Measurements from ENCODE around the gene EIF6.
"Not testable (repeated sequence)": the region's sequence is repeated elsewhere in the genome, so short reads cannot be mapped to it uniquely, and the experiment has no call there.

EIF6 gene

GRCh38 chr20:35263532-35264341 is 20.8 kb downstream of the EIF6 start (continued):
- no peak for TF ChIP-seq ZNF266 (tag by site-specific recombination; IDR thresholded peaks at IDR 0.05; ENCODE audit: low read depth)
- TF ChIP-seq ZNF48 (tag by site-specific recombination; IDR thresholded peaks at IDR 0.05), result no peak
- peak; percentile 6; the same call in 1 of the 2 replicates for TF ChIP-seq ZBTB17 (tag by site-specific recombination; IDR thresholded peaks at IDR 0.05)

GRCh38 chr20:35262731-35263531 is 21.6 kb downstream of the EIF6 start:
- not testable (repeated sequence) for H3K36me3 ChIP-seq (ENCODE audit: control insufficient read depth in 2 of 2, insufficient read depth in 1 of 2, low read length in 2 of 2); H3K4me1 ChIP-seq (ENCODE audit: control insufficient read depth, insufficient read depth, low read length); H3K9me3 ChIP-seq (ENCODE audit: control insufficient read depth, insufficient read depth, low read depth, low read length); H3K4me3 ChIP-seq (ENCODE audit: low read depth, low read length); H3K27ac ChIP-seq (ENCODE audit: extremely low read depth, low read depth, low read length)
- CTCF ChIA-PET, result interaction anchor here (0.6 to 11.4 kb wide), 6 partner anchors 9 to 177 kb away, joined by 3 to 150 read pairs (median 3); partner anchors contain the start of gene EDEM2
- TF ChIP-seq SP7 (tag by site-specific recombination; IDR thresholded peaks at IDR 0.05), result peak; percentile 62
- peak; percentile 70 for TF ChIP-seq INSM2 (tag by site-specific recombination; IDR thresholded peaks at IDR 0.05)
- peak; percentile 71; the same call in 1 of the 2 replicates for TF ChIP-seq KLF17 (tag by site-specific recombination; IDR thresholded peaks at IDR 0.05)
- peak; percentile 92 for TF ChIP-seq GLIS1 (tag by site-specific recombination; IDR thresholded peaks at IDR 0.05)
- peak; percentile 77; the same call in 1 of the 2 replicates for TF ChIP-seq ZNF600 (tag by site-specific recombination; IDR thresholded peaks at IDR 0.05)
- TF ChIP-seq ZBTB17 (tag by site-specific recombination; IDR thresholded peaks at IDR 0.05), result peak; percentile 75
- TF ChIP-seq PRDM10 (tag by site-specific recombination; IDR thresholded peaks at IDR 0.05), result peak; percentile 59
- TF ChIP-seq ZNF398 (tag by site-specific recombination; IDR thresholded peaks at IDR 0.05), result peak; percentile 91
- 0 out of 2 replicates have a peak, but pooled peaks have one; percentile 31 for TF ChIP-seq ZNF24 (tag by site-specific recombination; IDR thresholded peaks at IDR 0.05)
- TF ChIP-seq PRDM1 (tag by site-specific recombination; IDR thresholded peaks at IDR 0.05), result peak; percentile 42; the same call in 1 of the 2 replicates
- peak; percentile 52 for TF ChIP-seq PATZ1 (tag by site-specific recombination; IDR thresholded peaks at IDR 0.05)
- peak; percentile 19 for TF ChIP-seq EGR2 (tag by site-specific recombination; IDR thresholded peaks at IDR 0.05; ENCODE audit: low read depth)
- peak; percentile 60 for TF ChIP-seq ZFHX2 (tag by site-specific recombination; conservative IDR thresholded peaks at IDR 0.05)
- TF ChIP-seq KLF1 (tag by site-specific recombination; IDR thresholded peaks at IDR 0.05), result 0 out of 2 replicates have a peak, but pooled peaks have one; percentile 16
- TF ChIP-seq GLIS2 (tag by site-specific recombination; IDR thresholded peaks at IDR 0.05), result peak; percentile 37; the same call in 1 of the 2 replicates
- POLR2A ChIA-PET, result interaction anchor here (0.6 to 1.9 kb wide), 3 partner anchors 15 to 591 kb away, joined by 3 to 10 read pairs (median 7); partner anchors contain the start of gene MMP24OS

GRCh38 chr20:35262321-35262720 is 22.3 kb downstream of the EIF6 start:
- H3K27ac ChIP-seq (ENCODE audit: extremely low read depth, low read depth, low read length); H3K36me3 ChIP-seq (ENCODE audit: control insufficient read depth in 2 of 2, insufficient read depth in 1 of 2, low read length in 2 of 2); H3K4me1 ChIP-seq (ENCODE audit: control insufficient read depth, insufficient read depth, low read length); H3K9me3 ChIP-seq (ENCODE audit: control insufficient read depth, insufficient read depth, low read depth, low read length); POLR2A ChIA-PET; H3K4me3 ChIP-seq (ENCODE audit: low read depth, low read length); CTCF ChIA-PET: not testable (repeated sequence)

Data from HEK293 (cell line).